IPS-18a (cell line): ENCODE measurements around the gene NINL.
"Not testable (repeated sequence)": the region's sequence is repeated elsewhere in the genome, so short reads cannot be mapped to it uniquely, and the experiment has no call there.

Experiments
- H3K27ac ChIP-seq: one replicate; pipeline ENCODE4 v1.5.1; 2013; ENCODE audit warnings: low read length
- H3K27me3 ChIP-seq: one replicate; pipeline ENCODE4 v1.6.1; 2013; ENCODE audit warnings: mild to moderate bottlenecking, low read length; ENCODE audit not compliant: control insufficient read depth, insufficient read depth
- H3K36me3 ChIP-seq: one replicate; pipeline ENCODE4 v1.6.1; 2013; ENCODE audit warnings: low read depth, low read length; ENCODE audit not compliant: control insufficient read depth
- H3K4me1 ChIP-seq: one replicate; pipeline ENCODE4 v1.6.1; 2013; ENCODE audit warnings: low read depth, low read length; ENCODE audit not compliant: control insufficient read depth
- H3K4me3 ChIP-seq: one replicate; pipeline ENCODE4 v1.5.1; 2013; ENCODE audit warnings: low read length
- H3K9ac ChIP-seq: one replicate; pipeline ENCODE4 v1.6.1; 2013; ENCODE audit warnings: mild to moderate bottlenecking, low read length, moderate library complexity
- H3K9me3 ChIP-seq: one replicate; pipeline ENCODE4 v1.6.1; 2013; ENCODE audit warnings: low read depth, low read length; ENCODE audit not compliant: control insufficient read depth

Gene NINL

GRCh38 chr20:25619514-25619913, 34.2 kb upstream of the NINL start:
- peaks cover 17% of the 10 kb centered on the region for H3K27me3 ChIP-seq
- H3K9ac ChIP-seq: no peak overlapping the region
- H3K4me3 ChIP-seq: no peak overlapping the region
- peaks cover 7% of the 10 kb centered on the region for H3K4me1 ChIP-seq
- H3K27ac ChIP-seq: no peak overlapping the region
- H3K36me3 ChIP-seq: peaks cover 9% of the 10 kb centered on the region
- no peaks in the 10 kb centered on the region for H3K9me3 ChIP-seq

- Histone ChIP-seq H3K36me3 (no peaks in the 10 kb centered on the region), H3K4me1 (no peaks in the 10 kb centered on the region), H3K27ac (no peak overlapping the region), H3K9ac (no peak overlapping the region), H3K27me3 (no peaks in the 10 kb centered on the region), H3K4me3 (no peak overlapping the region), H3K9me3 (no peaks in the 10 kb centered on the region)
Observed at GRCh38 chr20:25608774-25609173, 23.4 kb upstream of the NINL start.

GRCh38 chr20:25606094-25606695, 20.9 kb upstream of the NINL start:
- no peaks in the 10 kb centered on the region for H3K27me3 ChIP-seq
- H3K27ac ChIP-seq: no peak overlapping the region
- no peaks in the 10 kb centered on the region for H3K9me3 ChIP-seq
- H3K36me3 ChIP-seq: no peaks in the 10 kb centered on the region
- H3K4me1 ChIP-seq: no peaks in the 10 kb centered on the region
- no peak overlapping the region for H3K4me3 ChIP-seq
- H3K9ac ChIP-seq: no peak overlapping the region

GRCh38 chr20:25605148-25605547, 19.8 kb upstream of the NINL start:
- Histone ChIP-seq H3K9ac (no peak overlapping the region), H3K4me3 (no peak overlapping the region), H3K27ac (no peak overlapping the region)

GRCh38 chr20:25604611-25605010, 19.3 kb upstream of the NINL start:
- no peak overlapping the region for H3K4me3 ChIP-seq
- H3K4me1 ChIP-seq: no peaks in the 10 kb centered on the region
- no peak overlapping the region for H3K27ac ChIP-seq
- no peak overlapping the region for H3K9ac ChIP-seq
- H3K36me3 ChIP-seq: no peaks in the 10 kb centered on the region
- no peaks in the 10 kb centered on the region for H3K9me3 ChIP-seq
- H3K27me3 ChIP-seq: no peaks in the 10 kb centered on the region

More at GRCh38 chr20:25605148-25605547, 19.8 kb upstream of the NINL start:
- Histone ChIP-seq H3K4me1 (no peaks in the 10 kb centered on the region), H3K9me3 (no peaks in the 10 kb centered on the region), H3K27me3 (no peaks in the 10 kb centered on the region), H3K36me3 (no peaks in the 10 kb centered on the region)

- not testable (repeated sequence) for H3K4me1 ChIP-seq, H3K36me3 ChIP-seq, H3K4me3 ChIP-seq, H3K9me3 ChIP-seq, H3K27ac ChIP-seq, H3K9ac ChIP-seq, H3K27me3 ChIP-seq
Observed at GRCh38 chr20:25602914-25603309, 17.6 kb upstream of the NINL start.

- not testable (repeated sequence) for H3K9me3 ChIP-seq, H3K4me1 ChIP-seq, H3K36me3 ChIP-seq, H3K27ac ChIP-seq, H3K4me3 ChIP-seq, H3K9ac ChIP-seq, H3K27me3 ChIP-seq
Observed at GRCh38 chr20:25602191-25602913, 17.0 kb upstream of the NINL start.

- Histone ChIP-seq H3K27me3 (no peaks in the 10 kb centered on the region), H3K27ac (no peak overlapping the region), H3K9ac (no peak overlapping the region), H3K9me3 (no peaks in the 10 kb centered on the region), H3K4me1 (no peaks in the 10 kb centered on the region), H3K4me3 (no peak overlapping the region), H3K36me3 (no peaks in the 10 kb centered on the region)
Observed at GRCh38 chr20:25601659-25602058, 16.3 kb upstream of the NINL start.

- H3K27ac ChIP-seq: no peak overlapping the region
- no peaks in the 10 kb centered on the region for H3K4me1 ChIP-seq
- no peaks in the 10 kb centered on the region for H3K36me3 ChIP-seq
- no peak overlapping the region for H3K4me3 ChIP-seq
- no peak overlapping the region for H3K9ac ChIP-seq
- H3K9me3 ChIP-seq: no peaks in the 10 kb centered on the region
- H3K27me3 ChIP-seq: no peaks in the 10 kb centered on the region
Observed at GRCh38 chr20:25600632-25601031, 15.3 kb upstream of the NINL start.

- no peaks in the 10 kb centered on the region for H3K27me3 ChIP-seq
- no peak overlapping the region for H3K4me3 ChIP-seq
- H3K9me3 ChIP-seq: no peaks in the 10 kb centered on the region
- H3K4me1 ChIP-seq: no peaks in the 10 kb centered on the region
- no peak overlapping the region for H3K27ac ChIP-seq
- no peak overlapping the region for H3K9ac ChIP-seq
- no peaks in the 10 kb centered on the region for H3K36me3 ChIP-seq
Observed at GRCh38 chr20:25592135-25592852, 7.0 kb upstream of the NINL start.

- not testable (repeated sequence) for H3K36me3 ChIP-seq, H3K27me3 ChIP-seq
Observed at GRCh38 chr20:25590778-25591177, 5.4 kb upstream of the NINL start.

GRCh38 chr20:25588491-25588890, 3.2 kb upstream of the NINL start:
- peaks cover 5% of the 10 kb centered on the region for H3K4me1 ChIP-seq
- no peak overlapping the region for H3K27ac ChIP-seq
- H3K27me3 ChIP-seq: no peaks in the 10 kb centered on the region
- no peaks in the 10 kb centered on the region for H3K36me3 ChIP-seq
- H3K4me3 ChIP-seq: no peak overlapping the region
- no peak overlapping the region for H3K9ac ChIP-seq
- H3K9me3 ChIP-seq: no peaks in the 10 kb centered on the region

More at GRCh38 chr20:25590778-25591177, 5.4 kb upstream of the NINL start:
- not testable (repeated sequence) for H3K4me1 ChIP-seq, H3K9me3 ChIP-seq, H3K4me3 ChIP-seq, H3K27ac ChIP-seq, H3K9ac ChIP-seq
